ENCODE results near the gene BPIFA3. TPM values are rescaled to one million over a fixed set of nuclear protein-coding genes. Genes with fewer than 3 reads are reported as not detected.

Gene BPIFA3
- total RNA-seq, 1 experiment from 2014 or later = not detected

GRCh38 chr20:33259371-33259770 is 42.2 kb downstream of the BPIFA3 start:
- no TSS peak for BruUV-seq (replicated peaks)
- no peak for ATAC-seq
- TF ChIP-seq ZNF274 (IDR thresholded peaks at IDR 0.05; ENCODE audit: low read depth, low read length) (no peak), SIN3A (IDR thresholded peaks at IDR 0.05; ENCODE audit: low read depth) (no peak), YY1 (IDR thresholded peaks at IDR 0.05; ENCODE audit: extremely low read depth, insufficient replicate concordance, low read depth, low read length) (no peak), ZBTB33 (IDR thresholded peaks at IDR 0.05; ENCODE audit: extremely low read depth, insufficient replicate concordance, low read length) (no peak), ELF1 (IDR thresholded peaks at IDR 0.05; ENCODE audit: borderline replicate concordance, low read depth) (no peak), SRF (IDR thresholded peaks at IDR 0.05; ENCODE audit: low read depth) (no peak), SP1 (IDR thresholded peaks at IDR 0.05; ENCODE audit: low read depth) (no peak), CBX3 (IDR thresholded peaks at IDR 0.05; ENCODE audit: low read depth) (no peak)
- Histone ChIP-seq H3K4me3 (replicated peaks in 1 of 2; ENCODE audit: low read depth in 1 of 2, low read length in 2 of 2) (no peak overlapping the region), H3K4me2 (ENCODE audit: low read length) (no peak overlapping the region), H3K79me2 (ENCODE audit: insufficient read depth, low read length) (no peaks in the 10 kb centered on the region), H3K27me3 (ENCODE audit: insufficient read depth, low read length) (no peaks in the 10 kb centered on the region), H3K9me2 (ENCODE audit: insufficient read depth) (no peaks in the 10 kb centered on the region), H3K9ac (ENCODE audit: low read length) (no peak overlapping the region), H4K20me1 (ENCODE audit: insufficient read depth) (no peaks in the 10 kb centered on the region), H3K9me3 (ENCODE audit: control insufficient read depth in 1 of 2, insufficient read depth in 1 of 2, low read depth in 1 of 2, low read length in 2 of 2) (no peaks in the 10 kb centered on the region), H3K36me3 (ENCODE audit: control insufficient read depth in 1 of 2, insufficient read depth in 2 of 2, low read length in 2 of 2) (no peaks in the 10 kb centered on the region), H3K27ac (ENCODE audit: low read depth, low read length) (no peak overlapping the region), H2AFZ (ENCODE audit: low read depth, low read length, poor library complexity, severe bottlenecking) (no peak overlapping the region), H3K4me1 (ENCODE audit: control insufficient read depth in 1 of 2, insufficient read depth in 2 of 2, low read length in 2 of 2) (no peaks in the 10 kb centered on the region)
- ChIA-PET CTCF (no interaction called here), POLR2A (interaction anchor here (0.6 kb wide), 1 partner anchor 883 kb away, joined by 4 read pairs; no protein-coding TSS in a partner anchor), RAD21 (ENCODE audit: low non-redundant PET in 1 of 2, low total read pairs in 2 of 2, uncharacterized antibody in 2 of 2, unreplicated experiment in 2 of 2) (no interaction called here)
- intact Hi-C loops (cut with micrococcal nuclease) = no loop called here
- DNase-seq (ENCODE audit: low read depth, low spot score) = no peak

GRCh38 chr20:33261465-33261864 is 44.3 kb downstream of the BPIFA3 start:
- no peaks in the 10 kb centered on the region for H4K20me1 ChIP-seq (ENCODE audit: insufficient read depth)
- H3K4me1 ChIP-seq (ENCODE audit: control insufficient read depth in 1 of 2, insufficient read depth in 2 of 2, low read length in 2 of 2) = no peaks in the 10 kb centered on the region
- RAD21 ChIA-PET (ENCODE audit: low non-redundant PET in 1 of 2, low total read pairs in 2 of 2, uncharacterized antibody in 2 of 2, unreplicated experiment in 2 of 2) = no interaction called here
- ATAC-seq = peak; percentile 33; the same call in 1 of the 2 replicates
- intact Hi-C loops (cut with micrococcal nuclease) = no loop called here
- H3K27me3 ChIP-seq (ENCODE audit: insufficient read depth, low read length) = 0 out of 2 replicates have a peak, but pooled peaks cover under 1% of the 10 kb centered on the region
- no peaks in the 10 kb centered on the region for H3K79me2 ChIP-seq (ENCODE audit: insufficient read depth, low read length)
- H2AFZ ChIP-seq (ENCODE audit: low read depth, low read length, poor library complexity, severe bottlenecking) = no peak overlapping the region
- no peak overlapping the region for H3K4me2 ChIP-seq (ENCODE audit: low read length)
- POLR2A ChIA-PET = no interaction called here
- no peak overlapping the region for H3K9ac ChIP-seq (ENCODE audit: low read length)
- DNase-seq (ENCODE audit: low read depth, low spot score) = no peak
- CTCF ChIA-PET = no interaction called here
- no peaks in the 10 kb centered on the region for H3K9me3 ChIP-seq (ENCODE audit: control insufficient read depth in 1 of 2, insufficient read depth in 1 of 2, low read depth in 1 of 2, low read length in 2 of 2)
- H3K4me3 ChIP-seq (replicated peaks in 1 of 2; ENCODE audit: low read depth in 1 of 2, low read length in 2 of 2) = no peak overlapping the region
- BruUV-seq (replicated peaks) = no TSS peak
- no peaks in the 10 kb centered on the region for H3K36me3 ChIP-seq (ENCODE audit: control insufficient read depth in 1 of 2, insufficient read depth in 2 of 2, low read length in 2 of 2)
- H3K9me2 ChIP-seq (ENCODE audit: insufficient read depth) = no peaks in the 10 kb centered on the region
- H3K27ac ChIP-seq (ENCODE audit: low read depth, low read length) = no peak overlapping the region
- TF ChIP-seq SRF (IDR thresholded peaks at IDR 0.05; ENCODE audit: low read depth) (no peak), ATF3 (IDR thresholded peaks at IDR 0.05) (no peak), REST (IDR thresholded peaks at IDR 0.05; ENCODE audit: low read depth) (no peak), CBX3 (IDR thresholded peaks at IDR 0.05; ENCODE audit: low read depth) (no peak), ZBTB33 (IDR thresholded peaks at IDR 0.05; ENCODE audit: extremely low read depth, insufficient replicate concordance, low read length) (no peak), POLR2AphosphoS5 (IDR thresholded peaks at IDR 0.05; ENCODE audit: low read depth, low read length) (no peak), RAD21 (IDR thresholded peaks at IDR 0.05; ENCODE audit: low read depth) (no peak), YY1 (IDR thresholded peaks at IDR 0.05; ENCODE audit: extremely low read depth, insufficient replicate concordance, low read depth, low read length) (no peak)

All from HCT116 (cell line).